SIG-M5 (cell line): ENCODE data around the gene CADPS2.

Experiments used
- DNase-seq: peaks from one replicate; lab custom pipeline; 2025; lab: John Stamatoyannopoulos, UW

Gene CADPS2

DNA sequence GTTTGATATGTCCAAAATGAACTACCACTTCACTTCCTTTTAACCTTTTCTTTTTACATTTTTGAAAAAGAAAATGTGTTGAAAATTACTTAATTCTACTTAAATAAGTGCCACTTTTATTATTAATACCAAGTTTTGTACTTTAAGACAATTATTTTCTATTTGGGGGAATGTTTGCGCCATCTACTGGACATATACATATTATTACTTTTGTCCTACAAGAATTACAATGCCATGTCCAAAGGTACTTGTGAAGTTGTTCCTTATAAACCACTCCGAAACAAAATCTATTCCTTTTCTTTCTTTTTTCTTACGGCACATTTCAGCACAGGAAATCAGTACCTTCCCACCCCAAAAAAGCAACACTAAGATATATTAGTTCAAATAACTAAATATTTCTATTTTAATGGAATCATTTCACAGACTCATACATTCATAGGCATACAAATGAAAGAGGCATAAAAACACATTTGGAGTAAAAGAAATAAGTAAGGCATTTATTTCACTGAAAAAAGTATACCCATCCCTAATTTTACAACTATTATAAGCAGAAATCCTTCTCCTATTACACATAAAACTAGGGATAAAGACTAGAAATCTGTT is 357.3 kb downstream of the CADPS2 start:
- no peak for DNase-seq

- no peak for DNase-seq
Measured at GRCh38 chr7:122525355-122525754, 360.9 kb downstream of the CADPS2 start.

DNA sequence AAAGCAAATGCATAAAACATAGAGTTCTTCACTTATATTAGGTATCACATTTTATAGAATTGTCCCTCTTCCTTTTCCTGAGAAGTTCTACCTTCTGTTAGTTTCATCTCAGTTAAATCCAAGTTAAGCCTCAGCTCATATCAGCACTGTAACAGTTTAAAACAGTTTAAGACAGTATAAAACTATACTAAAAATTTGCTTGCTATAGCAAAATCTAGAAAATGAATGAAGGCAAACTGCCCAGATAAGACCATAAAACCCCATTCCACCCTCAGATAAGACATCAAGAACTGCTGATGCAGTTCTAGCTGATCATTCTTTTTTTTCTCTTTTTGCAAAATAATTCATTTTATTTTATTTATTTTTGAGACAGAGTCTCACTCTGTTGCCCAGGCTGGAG is 364.5 kb downstream of the CADPS2 start:
- no peak for DNase-seq

GRCh38 chr7:122520971-122521555 is 365.2 kb downstream of the CADPS2 start:
- no peak for DNase-seq

GRCh38 chr7:122518488-122518887 is 367.8 kb downstream of the CADPS2 start:
- no peak for DNase-seq

DNA sequence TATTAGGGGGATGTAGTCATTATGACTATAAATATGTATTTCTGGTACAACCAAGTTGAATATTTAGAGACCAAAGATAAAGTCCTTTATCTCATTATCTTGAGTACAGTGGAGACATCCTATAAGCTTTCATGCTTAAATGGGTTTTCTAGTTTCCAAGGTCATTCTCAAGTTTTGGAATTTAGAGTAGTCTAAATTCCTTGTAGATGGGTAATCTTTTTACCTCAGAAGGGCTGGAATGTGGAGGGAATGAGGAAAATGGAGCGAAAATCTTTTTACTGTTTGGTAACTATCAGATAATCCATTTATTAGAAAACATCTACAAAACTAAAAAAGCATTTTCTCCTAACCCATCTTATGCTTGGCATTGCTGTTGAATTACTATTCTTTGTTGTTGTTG is 368.7 kb downstream of the CADPS2 start:
- no peak for DNase-seq

DNA sequence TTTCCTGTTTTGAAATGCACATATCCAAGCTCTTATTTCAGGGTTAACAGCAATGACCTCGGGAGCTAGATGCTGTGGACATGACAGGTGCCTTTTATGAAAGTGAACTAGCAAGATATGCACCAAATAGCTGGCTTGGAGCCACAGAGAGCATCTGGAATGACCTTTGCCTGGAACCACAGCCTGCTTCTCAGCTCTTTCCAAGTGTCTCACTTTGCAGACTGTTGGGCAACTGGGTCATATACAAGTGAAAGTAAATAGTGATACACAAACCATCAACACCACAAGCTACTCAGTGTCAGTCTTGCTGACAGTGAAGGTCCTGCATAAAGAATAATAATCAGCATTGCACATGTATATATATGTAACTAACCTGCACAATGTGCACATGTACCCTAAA is 370.9 kb downstream of the CADPS2 start:
- no peak for DNase-seq

DNA sequence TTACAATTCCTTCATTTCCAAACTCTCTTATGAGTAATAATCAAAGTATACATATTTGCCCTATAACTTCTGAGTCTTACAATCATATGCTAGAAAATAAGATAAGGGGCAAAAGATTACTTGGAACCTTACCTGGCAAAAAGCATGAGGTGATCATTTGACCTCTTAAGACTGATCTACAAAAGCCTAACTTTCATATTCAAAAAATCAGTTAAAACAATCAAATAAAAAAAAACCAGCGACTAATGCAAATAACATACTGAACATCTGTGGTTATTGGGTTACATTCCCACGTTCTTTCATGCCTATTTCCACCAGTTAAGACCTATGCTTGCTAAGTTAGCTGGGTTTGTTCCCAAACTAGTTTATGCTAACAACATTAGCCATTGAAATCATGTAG is 375.0 kb downstream of the CADPS2 start:
- DNase-seq, result no peak

- DNase-seq, result no peak
Measured at GRCh38 chr7:122507591-122507990, 378.7 kb downstream of the CADPS2 start.

- no peak for DNase-seq
Measured at GRCh38 chr7:122492007-122492406, 394.3 kb downstream of the CADPS2 start.

DNA sequence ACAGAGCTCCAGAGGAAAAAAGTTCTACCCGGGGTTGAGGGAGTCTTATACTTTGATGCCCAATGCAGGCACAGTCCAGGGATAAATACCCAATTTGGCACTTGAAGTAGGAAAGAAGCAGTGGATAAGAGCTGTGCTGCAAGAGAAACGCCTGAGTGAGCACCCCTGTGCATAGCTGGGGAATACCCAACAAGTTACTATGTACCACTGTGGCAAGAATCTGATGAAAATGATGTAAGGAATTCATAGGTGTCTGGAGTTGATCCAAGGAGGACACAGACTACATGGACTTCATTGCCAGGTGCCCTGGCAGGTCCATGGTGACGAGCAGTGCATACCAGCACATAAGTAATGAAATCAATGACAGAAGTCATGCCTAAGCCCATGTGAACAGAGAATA is 398.0 kb downstream of the CADPS2 start:
- no peak for DNase-seq

GRCh38 chr7:122487131-122487530 is 399.1 kb downstream of the CADPS2 start:
- DNase-seq, result no peak

- no peak for DNase-seq
Measured at GRCh38 chr7:122485856-122486255, 400.4 kb downstream of the CADPS2 start.

- DNase-seq, result no peak
Measured at GRCh38 chr7:122482212-122482611, 404.0 kb downstream of the CADPS2 start.

GRCh38 chr7:122470859-122471258 is 415.4 kb downstream of the CADPS2 start:
- DNase-seq, result no peak

- DNase-seq, result no peak
Measured at GRCh38 chr7:122468945-122469344, 417.3 kb downstream of the CADPS2 start.

DNA sequence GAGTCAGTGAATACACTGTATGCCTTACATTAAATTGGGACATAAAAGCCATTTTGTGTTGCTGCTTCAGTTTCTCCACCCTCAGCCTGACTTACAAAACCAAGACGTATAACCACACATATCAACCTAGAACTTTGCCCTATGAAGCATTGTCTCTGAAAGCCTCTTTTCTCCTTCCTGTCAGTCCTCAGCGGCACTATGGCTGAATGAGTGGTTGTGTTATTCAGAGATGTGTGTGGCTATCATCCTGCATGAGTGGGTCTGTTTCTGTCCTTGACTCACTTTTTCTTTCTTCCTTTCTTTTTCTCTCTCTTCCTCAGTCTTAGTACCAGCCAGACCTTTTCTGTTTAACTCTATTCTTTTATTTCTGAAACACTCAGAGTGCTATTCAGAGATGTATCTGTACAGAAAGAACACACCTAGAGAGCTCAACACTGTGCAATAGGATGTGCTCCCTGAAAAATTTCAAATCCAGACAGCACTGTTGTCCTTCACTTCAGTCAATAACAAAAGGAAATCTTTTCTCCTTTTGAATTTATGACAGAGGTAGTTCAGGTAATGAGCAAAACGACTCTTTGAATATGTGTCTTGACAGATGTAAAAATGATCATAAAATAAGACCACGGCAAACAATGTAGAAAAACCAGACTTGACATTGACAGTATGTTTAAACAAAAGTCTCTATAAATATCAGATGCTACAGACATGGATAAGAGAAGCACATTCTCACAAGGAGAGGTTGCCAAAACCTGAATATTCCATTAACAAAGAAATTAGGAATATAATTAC is 418.4 kb downstream of the CADPS2 start:
- DNase-seq, result no peak

DNA sequence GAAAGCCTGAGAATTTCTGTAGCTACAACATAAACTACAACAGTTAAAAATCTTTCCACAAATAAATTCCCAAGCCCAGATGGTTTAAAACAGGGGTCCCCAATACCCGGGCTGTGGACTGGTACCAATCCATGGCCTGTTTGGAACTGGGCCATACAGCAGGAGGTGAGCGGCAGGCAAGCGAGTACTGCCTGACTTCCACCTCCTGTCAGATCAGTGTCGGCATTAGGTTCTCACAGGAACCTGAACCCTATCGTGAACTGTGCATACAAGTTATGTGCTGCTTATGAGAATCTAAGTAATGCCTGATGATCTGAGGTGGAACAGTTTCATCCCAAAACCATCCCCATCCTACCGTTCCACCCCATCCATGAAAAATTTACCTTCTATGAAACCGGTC is 421.0 kb downstream of the CADPS2 start:
- DNase-seq, result no peak

GRCh38 chr7:122463631-122464030 is 422.6 kb downstream of the CADPS2 start:
- no peak for DNase-seq

DNA sequence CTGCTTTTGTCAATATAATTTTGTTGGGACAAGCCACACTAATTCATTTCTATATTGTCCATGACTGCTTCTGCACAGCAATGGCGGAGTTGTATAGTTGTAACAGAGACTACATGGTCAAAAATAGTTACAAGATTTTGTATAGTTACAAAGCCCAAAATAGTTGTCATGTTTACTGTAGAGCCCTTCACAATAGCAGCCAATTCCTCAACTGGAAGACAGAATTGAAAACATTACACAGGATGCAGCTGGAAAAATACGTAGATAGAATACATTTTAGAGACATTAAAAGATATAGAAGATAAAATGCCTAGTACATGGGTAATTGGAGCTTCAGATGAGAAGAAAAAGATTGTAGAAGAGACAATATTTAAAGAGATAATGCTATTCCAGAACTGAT is 425.3 kb downstream of the CADPS2 start:
- DNase-seq, result no peak

DNA sequence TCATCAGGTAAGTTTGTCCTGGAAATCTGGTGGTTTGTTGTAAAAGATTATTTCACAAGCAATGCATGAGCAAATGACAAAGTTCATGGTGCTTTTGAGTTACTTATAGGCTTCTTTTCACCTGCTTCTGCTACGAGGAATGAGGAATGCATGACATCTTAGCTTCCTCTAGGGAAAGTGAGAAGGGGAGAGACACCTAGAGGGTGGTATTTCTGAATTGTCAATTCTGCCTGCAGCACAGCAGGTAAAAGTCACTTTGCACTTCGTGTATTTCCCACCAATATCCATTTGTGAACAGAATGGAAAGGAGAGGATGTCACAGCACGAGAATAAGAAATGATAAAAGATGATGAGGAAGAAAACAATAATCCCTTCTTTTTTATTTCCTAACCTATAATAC is 428.3 kb downstream of the CADPS2 start:
- no peak for DNase-seq

DNA sequence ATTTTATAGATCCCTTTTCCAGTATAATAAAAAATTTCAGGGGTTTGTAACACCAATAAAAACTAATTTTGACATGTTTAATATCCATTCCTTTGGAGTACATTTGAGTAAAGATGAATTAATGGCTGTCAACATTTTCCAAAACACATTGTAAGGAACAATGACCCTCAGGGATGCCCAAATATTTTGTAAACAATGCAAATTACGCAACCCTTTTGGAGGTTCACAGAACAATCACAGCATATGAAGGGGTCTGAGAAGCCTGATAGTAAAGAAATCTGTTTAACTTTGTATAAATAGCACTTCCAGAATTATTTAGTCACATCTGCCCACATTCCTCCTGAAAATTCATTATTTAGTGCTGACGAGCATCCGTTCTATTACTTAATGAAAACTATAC is 428.9 kb downstream of the CADPS2 start:
- DNase-seq, result no peak

DNA sequence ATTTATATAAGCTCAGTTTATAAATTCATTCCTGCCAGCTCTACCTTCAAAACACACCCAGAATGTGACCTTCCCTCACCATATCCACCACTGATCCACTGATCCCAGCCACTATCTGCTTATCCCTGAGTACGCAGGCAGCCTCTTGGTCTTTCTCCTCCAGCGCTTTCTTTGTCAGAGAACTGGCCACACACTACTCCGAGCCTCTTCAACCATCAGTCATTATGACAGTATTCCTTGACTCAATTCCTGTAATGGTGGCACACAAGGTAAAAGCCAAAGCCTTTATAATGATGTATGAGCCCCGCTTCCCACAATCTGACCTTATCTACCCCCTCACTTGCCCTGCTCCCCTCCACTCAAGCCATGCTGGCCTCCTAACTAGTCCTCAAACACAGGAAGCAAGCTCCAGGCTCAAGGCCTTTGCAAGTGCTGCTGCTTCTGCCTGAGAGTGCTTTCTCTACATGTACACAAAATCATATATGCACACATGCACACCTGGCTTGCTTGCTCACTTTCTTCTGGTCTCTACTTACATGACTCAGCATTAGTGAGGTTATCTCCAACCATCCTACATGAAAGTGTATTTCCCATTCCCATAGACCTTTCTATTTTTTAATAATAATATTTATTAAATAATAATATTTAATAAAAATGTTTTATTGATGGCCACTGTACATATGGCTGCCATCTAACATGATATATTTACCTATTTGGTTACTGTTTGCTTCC is 431.3 kb downstream of the CADPS2 start:
- no peak for DNase-seq
